Heart left ventricle (tissue), 16 donors: ENCODE data around the gene EXD3. TPM values are rescaled to one million over a fixed set of nuclear protein-coding genes. Genes with fewer than 3 reads are reported as not detected.

Experiments used
- ATAC-seq, 4 donors: fragments of 200-7000 bp; cut with Tn5 transposase; one replicate each; pipeline ENCODE4 v1.9.1; 2020 to 2022; ENCODE audit warnings: moderate library complexity in 4 of 4, mild to moderate bottlenecking in 3 of 4, moderate number of reproducible peaks in 1 of 4
- DNase-seq, 5 donors: peaks; one replicate each; pipeline ENCODE4 v3.0.0-alpha.2; 2020
- H3K27ac ChIP-seq, 12 donors: fragments of 200-600 bp; sonication (generic) in 4 of 12; one replicate each; pipeline versions ENCODE4 v1.5.0 to v1.8.0; 2016 to 2022; ENCODE audit warnings: mild to moderate bottlenecking in 2 of 12
- H3K27me3 ChIP-seq, 9 donors: fragments of 200-600 bp; sonication (generic) in 2 of 9; one replicate each; pipeline versions ENCODE4 v1.5.1 to v1.8.0; 2016 to 2022; ENCODE audit warnings: mild to moderate bottlenecking in 3 of 9
- H3K36me3 ChIP-seq, 9 donors: fragments of 200-600 bp; sonication (generic) in 2 of 9; one replicate each; pipeline versions ENCODE4 v1.5.0 to v1.8.0; 2018 to 2022; ENCODE audit warnings: mild to moderate bottlenecking in 2 of 9
- H3K4me1 ChIP-seq, 12 donors: fragments of 200-600 bp; sonication (generic) in 4 of 12; one replicate each; pipeline versions ENCODE4 v1.5.0 to v1.8.0; 2016 to 2022; ENCODE audit warnings: mild to moderate bottlenecking in 3 of 12
- H3K4me3 ChIP-seq, 12 donors: fragments of 200-600 bp; sonication (generic) in 4 of 12; one replicate each; pipeline versions ENCODE4 v1.5.0 to v1.8.0; 2017 to 2022; ENCODE audit warnings: mild to moderate bottlenecking in 9 of 12, moderate library complexity in 4 of 12
- H3K9me3 ChIP-seq, 12 donors: fragments of 200-600 bp; sonication (generic) in 4 of 12; one replicate each; pipeline versions ENCODE4 v1.5.0 to v1.8.0; 2016 to 2022; ENCODE audit warnings: mild to moderate bottlenecking in 1 of 12
- CTCF ChIP-seq, 12 donors: fragments of 200-600 bp; sonication (generic) in 4 of 12; IDR thresholded peaks; one replicate each; pipeline versions ENCODE4 v1.5.0 to v1.8.0; 2018 to 2022; ENCODE audit warnings: antibody characterized with exemption in 12 of 12, mild to moderate bottlenecking in 5 of 12
- POLR2A ChIP-seq, 2 donors: fragments of 450-650 bp; IDR thresholded peaks; one replicate each; pipeline ENCODE4 v1.6.1; 2017; ENCODE audit warnings: antibody characterized with exemption in 2 of 2, mild to moderate bottlenecking in 2 of 2, moderate library complexity in 2 of 2
- WGBS, 4 donors: extraction: QIAGEN DNeasy Blood & Tissue Kit in 2 of 4; methylation state at CpG; one replicate each; pipeline versions ENCODE4 v1.1.5 to v1.1.7; 2013 to 2018; 5-methylcytosine and 5-hydroxymethylcytosine counted together
- intact Hi-C, 10 donors: fragments of 100-400 bp; cut with DNase I; formaldehyde crosslinking; loops; one replicate each; pipeline versions ENCODE4 v1.11.1 to v1.14.2; 2022
- polyA plus RNA-seq, 2 donors: library from polyadenylated mRNA; stranded (reverse); fragments of 200-250 nt; gene quantifications; one replicate each; pipeline ENCODE4 v1.2.3, GENCODE V29; 2013
- total RNA-seq, 9 donors: library from RNA; depleted of rRNA in 2 of 9; stranded (reverse); fragments of >200 nt in 2 of 9; fragmentation: NEBNext Ultra II Directional in 3 of 9; extraction: Animal tissue kit (Norgen Biotek cat#: 25700) in 3 of 9; gene quantifications; one replicate each; pipeline versions ENCODE4 v1.1.0 to v1.2.4, GENCODE V29; 2016 to 2023
- donor health status: ischemic (EF 13 %, LVEDD 7.1; RV severe dilation, severe dysfunction).
- donor health status: healthy with polysubstance abuse.
- donor health status: DM: no; HTN: yes; CAD: no.
- donor health status: DM: no; HTN: no; CAD: no.
- donor health status: ischemic (EF 25% LVEDD 6.9; RV normal size, moderate dysfunction).
- donor health status: ischemic (EF 25% LVEDD 5.7; RV mildly dilated, moderate dysfunction).
- donor health status: healthy.
- donor health status: DM: yes; HTN: yes; CAD: no.
- donor health status: ischemic (EF 35%, LVEDD 5.7; RV mildly dilated, moderate dysfunction).
- donor health status: nonischemic (EF 11% LVEDD 7.7; RV severe dilation, severe dysfunction).
- donor health status: DM: yes; HTN: yes; CAD: no.
- donor health status: PGD.
- donor health status: ischemic (EF 29% LVEDD 5.4; RV normal size, mild dysfunction).
- donor health status: nonischemic (EF 23%, LVEDD 6.1; RV moderate dilation, normal function).

The EXD3 gene
- total and polyA plus RNA-seq, 11 donors: 4.1 to 15.2 (median 8.6) TPM

- H3K9me3 ChIP-seq: no peaks in the 10 kb centered on the region
- DNase-seq (peak in 4 of 5 donors; percentile 16 to 60 (median 28)), ATAC-seq (no peak)
- WGBS, 4 donors: 44 to 61% (median 52%) methylated on average over 15 to 16 of the region's 16 CpGs
- H3K4me3 ChIP-seq: peak overlapping the region in 5 of 12 donors; percentile 38 to 57 (median 51)
- peaks cover 0 to 47% (median under 1%) of the 10 kb centered on the region in 9 donors for H3K27me3 ChIP-seq
- intact Hi-C loops: loop anchor here in 1 of 10 donors (5.0 kb wide), 1 partner anchor 118 kb away; the partner anchor contains the start of genes EXD3 and NOXA1
- H3K4me1 ChIP-seq: peaks cover 12 to 78% (median 44%) of the 10 kb centered on the region in 12 donors
- H3K27ac ChIP-seq: peak overlapping the region; percentile 48 to 97 (median 88)
- peaks cover 0 to 1% (median 0%) of the 10 kb centered on the region in 9 donors for H3K36me3 ChIP-seq
- TF ChIP-seq CTCF (IDR thresholded peaks at IDR 0.05) (peak in 1 of 12 donors; percentile 20), POLR2A (IDR thresholded peaks at IDR 0.05) (no peak)
Measured at GRCh38 chr9:137304383-137305059, 118.4 kb downstream of the EXD3 start.

- Histone ChIP-seq H3K4me1 (peaks cover 12 to 84% (median 49%) of the 10 kb centered on the region in 12 donors), H3K27me3 (peaks cover 0 to 52% (median 5%) of the 10 kb centered on the region in 9 donors), H3K36me3 (peaks cover 0 to 7% (median 0%) of the 10 kb centered on the region in 9 donors), H3K9me3 (no peaks in the 10 kb centered on the region), H3K4me3 (peak overlapping the region in 1 of 12 donors; percentile 63), H3K27ac (peak overlapping the region in 10 of 12 donors; percentile 8 to 97 (median 87))
- 90 to 95% (median 92%) methylated on average over 22 of the region's 22 CpGs for WGBS, 4 donors
- no peak for ATAC-seq
- TF ChIP-seq POLR2A (IDR thresholded peaks at IDR 0.05): no peak
- DNase-seq: peak in 4 of 5 donors; percentile 19 to 54 (median 22)
- intact Hi-C loops: loop anchor here in 3 of 10 donors (2.0 to 5.0 kb wide), 3 partner anchors 15 to 118 kb away; partner anchors contain the start of genes EXD3 (in 1 of the 3) and NOXA1 (in 1 of the 3)
Measured at GRCh38 chr9:137303893-137304382, 119.0 kb downstream of the EXD3 start.

GRCh38 chr9:137303151-137303892 is 119.6 kb downstream of the EXD3 start:
- H3K9me3 ChIP-seq: no peaks in the 10 kb centered on the region
- TF ChIP-seq CTCF (IDR thresholded peaks at IDR 0.05): no peak
- H3K4me1 ChIP-seq: peaks cover 12 to 89% (median 49%) of the 10 kb centered on the region in 12 donors
- DNase-seq (peak in 4 of 5 donors; percentile 23 to 51 (median 26)), ATAC-seq (no peak)
- 61 to 73% (median 67%) methylated on average over 12 to 23 of the region's 23 CpGs for WGBS, 4 donors
- intact Hi-C loops: loop anchor here in 3 of 10 donors (2.0 to 5.0 kb wide), 3 partner anchors 15 to 119 kb away; partner anchors contain the start of genes EXD3 (in 1 of the 3) and NOXA1 (in 1 of the 3)
- H3K4me3 ChIP-seq: peak overlapping the region in 11 of 12 donors; percentile 42 to 68 (median 62)
- H3K27me3 ChIP-seq: peaks cover 0 to 59% (median 6%) of the 10 kb centered on the region in 9 donors
- H3K36me3 ChIP-seq: peaks cover 0 to 8% (median 0%) of the 10 kb centered on the region in 9 donors
- H3K27ac ChIP-seq: peak overlapping the region; percentile 55 to 97 (median 87)

GRCh38 chr9:137302449-137303150 is 120.4 kb downstream of the EXD3 start:
- Histone ChIP-seq H3K9me3 (no peaks in the 10 kb centered on the region), H3K36me3 (peaks cover 0 to 8% (median 0%) of the 10 kb centered on the region in 9 donors), H3K4me1 (peaks cover 12 to 91% (median 53%) of the 10 kb centered on the region in 12 donors), H3K27ac (peak overlapping the region; percentile 55 to 97 (median 87)), H3K27me3 (peaks cover 0 to 61% (median 8%) of the 10 kb centered on the region in 9 donors), H3K4me3 (peak overlapping the region; percentile 18 to 68 (median 59))
- ATAC-seq (peak in 1 of 4 donors; percentile 12), DNase-seq (peak in 3 of 5 donors; percentile 22 to 26 (median 25))
- intact Hi-C loops: loop anchor here in 3 of 10 donors (2.0 to 5.0 kb wide), 3 partner anchors 16 to 120 kb away; partner anchors contain the start of genes EXD3 (in 1 of the 3) and NOXA1 (in 1 of the 3)
- no peak for TF ChIP-seq POLR2A (IDR thresholded peaks at IDR 0.05)
- TF ChIP-seq CTCF (IDR thresholded peaks at IDR 0.05): peak; percentile 30 to 69 (median 51)
- 1 to 32% (median 7%) methylated on average over 14 to 78 of the region's 78 CpGs for WGBS, 4 donors
